HEK293 (cell line): Measurements from ENCODE around the gene ATP12A.

Experiments used
- CTCF ChIA-PET: fragments of 350-600 bp; formaldehyde crosslinking; extraction: SDS; loops from one replicate; lab custom pipeline; 2021; ENCODE audit warnings: antibody characterized with exemption; lab: Yijun Ruan, JAX
- POLR2A ChIA-PET: fragments of 300-600 bp; formaldehyde crosslinking; extraction: SDS; loops from one replicate; lab custom pipeline; 2020; ENCODE audit warnings: antibody characterized with exemption, inconsistent platforms; lab: Yijun Ruan, JAX
- H3K27ac ChIP-seq: fragments of 200-500 bp; sonication (Bioruptor generic); 2 replicates; pipeline ENCODE4 v1.5.1; 2014; ENCODE audit warnings: low read depth, low read length, control low read depth, inconsistent platforms; ENCODE audit errors: extremely low read depth
- H3K36me3 ChIP-seq, 2 experiments: fragments of 200-500 bp in 1 of 2; sonication (Bioruptor generic) in 1 of 2; 1 replicate in 1 of 2; 2 replicates in 1 of 2; pipeline ENCODE4 v1.5.1; 2014 to 2017; ENCODE audit warnings: inconsistent platforms in 2 of 2, low read length in 2 of 2; ENCODE audit not compliant: control insufficient read depth in 2 of 2, insufficient read depth in 1 of 2
- H3K4me1 ChIP-seq: fragments of 200-500 bp; sonication (Bioruptor generic); 2 replicates; pipeline ENCODE4 v1.5.1; 2014; ENCODE audit warnings: mild to moderate bottlenecking, low read length, inconsistent platforms; ENCODE audit not compliant: control insufficient read depth, insufficient read depth
- H3K4me3 ChIP-seq: 2 replicates; pipeline ENCODE4 v1.5.1; 2011; ENCODE audit warnings: low read depth, mild to moderate bottlenecking, control low read depth, low read length, moderate library complexity
- H3K9me3 ChIP-seq: fragments of 200-500 bp; sonication (Bioruptor generic); 2 replicates; pipeline ENCODE4 v1.5.1; 2014; ENCODE audit warnings: low read depth, low read length, inconsistent platforms; ENCODE audit not compliant: control insufficient read depth, insufficient read depth
- BCL11A ChIP-seq: fragments of 450-650 bp; formaldehyde crosslinking; IDR thresholded peaks from 2 replicates; pipeline ENCODE4 v1.5.1; 2016; ENCODE audit warnings: low read depth, missing biosample characterization, missing genetic modification characterization
- INSM2 ChIP-seq: fragments of 450-650 bp; formaldehyde crosslinking; IDR thresholded peaks from 2 replicates; pipeline ENCODE4 v1.5.1; 2016; ENCODE audit warnings: missing biosample characterization, missing genetic modification characterization
- KLF10 ChIP-seq: fragments of 450-650 bp; IDR thresholded peaks from 2 replicates; pipeline ENCODE4 v1.5.1; 2018; ENCODE audit warnings: missing biosample characterization, mild to moderate bottlenecking, missing genetic modification characterization
- KLF8 ChIP-seq: fragments of 450-650 bp; formaldehyde crosslinking; IDR thresholded peaks from 2 replicates; pipeline ENCODE4 v1.5.1; 2016; ENCODE audit warnings: missing biosample characterization, missing genetic modification characterization
- MEIS1 ChIP-seq: sonication (generic); formaldehyde crosslinking; IDR thresholded peaks from 2 replicates; pipeline ENCODE4 v1.8.1; 2022; ENCODE audit warnings: missing genetic modification reagents, mild to moderate bottlenecking, borderline replicate concordance
- OVOL3 ChIP-seq: fragments of 450-650 bp; formaldehyde crosslinking; IDR thresholded peaks from 2 replicates; pipeline ENCODE4 v1.5.1; 2016; ENCODE audit warnings: missing biosample characterization, missing genetic modification characterization
- PBX3 ChIP-seq: sonication (generic); formaldehyde crosslinking; IDR thresholded peaks from 2 replicates; pipeline ENCODE4 v1.8.1; 2022; ENCODE audit warnings: mild to moderate bottlenecking, moderate library complexity, missing genetic modification reagents
- REST ChIP-seq: fragments of 450-650 bp; formaldehyde crosslinking; IDR thresholded peaks from 2 replicates; pipeline ENCODE4 v1.5.1; 2016; ENCODE audit warnings: missing biosample characterization, missing genetic modification characterization
- SALL2 ChIP-seq: fragments of 450-650 bp; formaldehyde crosslinking; IDR thresholded peaks from 2 replicates; pipeline ENCODE4 v1.5.0; 2017; ENCODE audit warnings: missing biosample characterization, mild to moderate bottlenecking, missing genetic modification characterization, borderline replicate concordance
- TRIM28 ChIP-seq: IDR thresholded peaks from 2 replicates; pipeline ENCODE4 v1.6.1; 2011; ENCODE audit warnings: low read length, control low read depth, borderline replicate concordance
- TSHZ1 ChIP-seq: fragments of 450-650 bp; formaldehyde crosslinking; IDR thresholded peaks from 2 replicates; pipeline ENCODE4 v1.5.1; 2016; ENCODE audit warnings: missing biosample characterization, missing genetic modification characterization, borderline replicate concordance
- ZBTB1 ChIP-seq: fragments of 450-650 bp; formaldehyde crosslinking; IDR thresholded peaks from 2 replicates; pipeline ENCODE4 v1.5.1; 2016; ENCODE audit warnings: missing biosample characterization, missing genetic modification characterization
- ZFP69B ChIP-seq: fragments of 450-650 bp; formaldehyde crosslinking; IDR thresholded peaks from 2 replicates; pipeline ENCODE4 v1.5.1; 2016; ENCODE audit warnings: missing biosample characterization, missing genetic modification characterization
- ZNF211 ChIP-seq: fragments of 450-650 bp; formaldehyde crosslinking; IDR thresholded peaks from 2 replicates; pipeline ENCODE4 v1.5.1; 2016; ENCODE audit warnings: low read depth, missing biosample characterization, missing genetic modification characterization
- ZNF239 ChIP-seq: fragments of 450-650 bp; formaldehyde crosslinking; IDR thresholded peaks from 2 replicates; pipeline ENCODE4 v1.5.1; 2016; ENCODE audit warnings: missing biosample characterization, missing genetic modification characterization
- ZNF362 ChIP-seq: fragments of 450-650 bp; formaldehyde crosslinking; IDR thresholded peaks from 2 replicates; pipeline ENCODE4 v1.5.1; 2016; ENCODE audit warnings: missing biosample characterization, missing genetic modification characterization
- ZNF514 ChIP-seq: fragments of 450-650 bp; formaldehyde crosslinking; IDR thresholded peaks from 2 replicates; pipeline ENCODE4 v1.5.1; 2016; ENCODE audit warnings: missing biosample characterization, missing genetic modification characterization
- ZNF571 ChIP-seq: fragments of 450-650 bp; formaldehyde crosslinking; IDR thresholded peaks from 2 replicates; pipeline ENCODE4 v1.5.0; 2017; ENCODE audit warnings: missing biosample characterization, missing genetic modification characterization

Gene ATP12A

GRCh38 chr13:24745516-24745860 is 65.3 kb downstream of the ATP12A start (continued):
- TF ChIP-seq PBX3 (CRISPR knock-in tag) (no peak), ZNF514 (no peak), TSHZ1 (tag by site-specific recombination) (no peak)

- Histone ChIP-seq H3K27ac (no peak overlapping the region), H3K9me3 (no peaks in the 10 kb centered on the region), H3K36me3 (no peaks in the 10 kb centered on the region), H3K4me3 (no peak overlapping the region), H3K4me1 (no peaks in the 10 kb centered on the region)
- no peak for TF ChIP-seq ZFP69B
- TF ChIP-seq TRIM28 = no peak
- TF ChIP-seq ZNF362 = no peak
- no peak for TF ChIP-seq INSM2
- TF ChIP-seq KLF10 (tag by site-specific recombination) = no peak
- TF ChIP-seq MEIS1 = no peak
- TF ChIP-seq REST = no peak
- TF ChIP-seq ZNF571 (tag by site-specific recombination) = no peak
- TF ChIP-seq BCL11A = no peak
- no peak for TF ChIP-seq ZNF239
- TF ChIP-seq OVOL3 (tag by site-specific recombination) = no peak
- no peak for TF ChIP-seq KLF8
- no peak for TF ChIP-seq SALL2 (tag by site-specific recombination)
- no peak for TF ChIP-seq ZBTB1 (tag by site-specific recombination)
- TF ChIP-seq ZNF211 (tag by site-specific recombination) = no peak
- no peak for TF ChIP-seq TSHZ1 (tag by site-specific recombination)
- ChIA-PET POLR2A (no interaction called here), CTCF (interaction anchor here (0.6 kb wide), 1 partner anchor 74 kb away, joined by 7 read pairs; no protein-coding TSS in a partner anchor)
Observed at GRCh38 chr13:24745861-24746617, 65.8 kb downstream of the ATP12A start.
